Testis (tissue), 3 donors: ENCODE results near the gene CD4. TPM values are rescaled to one million over a fixed set of nuclear protein-coding genes. Genes with fewer than 3 reads are reported as not detected.

Experiments used
- DNase-seq: peaks from one replicate; pipeline ENCODE4 v3.0.0-alpha.2; 2019
- H3K27ac ChIP-seq, 2 donors: fragments of 200-600 bp; sonication (generic); one replicate each; pipeline ENCODE4 v1.5.1; 2019
- H3K27me3 ChIP-seq: fragments of 200-600 bp; sonication (generic); one replicate; pipeline ENCODE4 v1.5.1; 2019
- H3K36me3 ChIP-seq: fragments of 200-600 bp; sonication (generic); one replicate; pipeline ENCODE4 v1.5.1; 2017; ENCODE audit warnings: low read depth; ENCODE audit errors: missing control alignments
- H3K4me1 ChIP-seq: fragments of 200-600 bp; sonication (generic); one replicate; pipeline ENCODE4 v1.5.1; 2019
- H3K4me3 ChIP-seq, 2 donors: fragments of 200-600 bp; sonication (generic); one replicate each; pipeline ENCODE4 v1.5.1; 2017 to 2019
- H3K9me3 ChIP-seq: fragments of 200-600 bp; sonication (generic); one replicate; pipeline ENCODE4 v1.5.1; 2017
- POLR2A ChIP-seq: fragments of 450-650 bp; IDR thresholded peaks from one replicate; pipeline ENCODE4 v1.6.1; 2017; ENCODE audit warnings: antibody characterized with exemption, mild to moderate bottlenecking, moderate library complexity
- WGBS, 2 donors: methylation state at CpG; one replicate each; pipeline ENCODE4 v1.1.5; 2018; 5-methylcytosine and 5-hydroxymethylcytosine counted together
- intact Hi-C: fragments of 100-400 bp; cut with DNase I; formaldehyde crosslinking; loops from one replicate; pipeline ENCODE4 v1.15.1; 2023; ENCODE audit warnings: low total_unique reads
- polyA plus RNA-seq: library from polyadenylated mRNA; stranded (reverse); fragments of 350-450 nt; fragmentation: Illumina TruSeq; extraction: RNeasy Lipid Tissue Mini Kit (QIAGEN cat#74804); gene quantifications from one replicate; pipeline ENCODE4 v1.2.3, GENCODE V29; 2014; ENCODE audit warnings: low read depth, low replicate concordance; ENCODE audit not compliant: insufficient read depth
- total RNA-seq, 2 donors: library from RNA; depleted of rRNA; stranded (reverse); fragments of >200 nt; gene quantifications; one replicate each; pipeline ENCODE4 v1.2.3, GENCODE V29; 2016
- TF ChIP-seq, protein P1 (sequence below), 3 experiments: fragments of 450-650 bp in 2 of 3; fragments of 200-600 bp in 1 of 3; sonication (generic) in 1 of 3; IDR thresholded peaks; one replicate each; pipeline ENCODE4 v1.5.1; 2016 to 2019; ENCODE audit warnings: antibody characterized with exemption in 3 of 3, mild to moderate bottlenecking in 2 of 3, moderate library complexity in 1 of 3

The CD4 gene
- total and polyA plus RNA-seq, 3 donors from 2014 or later: 2.0 to 22.2 (median 4.5) TPM

DNA sequence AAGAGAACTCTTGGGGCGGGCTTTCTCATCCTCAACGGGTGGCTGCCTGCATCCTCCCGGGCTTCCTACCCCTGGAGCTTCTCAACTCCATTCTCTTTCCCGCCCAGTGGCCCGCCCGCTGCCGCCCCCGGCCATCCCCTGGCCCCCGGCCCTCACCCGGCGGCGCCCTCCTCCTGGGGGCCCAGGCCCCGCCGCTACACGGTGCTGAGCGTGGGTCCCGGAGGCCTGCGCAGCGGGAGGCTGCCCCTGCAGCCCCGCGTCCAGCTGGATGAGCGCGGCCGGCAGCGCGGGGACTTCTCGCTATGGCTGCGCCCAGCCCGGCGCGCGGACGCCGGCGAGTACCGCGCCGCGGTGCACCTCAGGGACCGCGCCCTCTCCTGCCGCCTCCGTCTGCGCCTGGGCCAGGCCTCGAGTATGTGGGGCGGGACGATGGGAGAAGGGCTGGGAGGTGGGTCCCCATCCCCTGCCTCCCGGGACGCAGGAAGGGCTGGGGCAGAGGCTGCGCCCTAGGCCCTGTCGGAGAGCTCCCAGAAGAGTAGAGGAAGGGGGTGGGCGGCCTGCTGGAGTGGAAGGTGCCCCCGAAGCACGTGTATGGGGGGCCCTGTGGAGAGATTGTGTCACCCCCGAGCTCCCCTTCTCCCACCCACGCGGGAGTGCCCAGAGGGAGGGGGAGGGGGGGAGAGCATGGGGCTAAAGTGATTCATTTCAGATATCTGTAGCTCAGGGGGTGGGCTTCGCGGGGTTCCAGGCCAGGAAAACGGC lies 15.6 kb upstream of the CD4 start:
- Histone ChIP-seq H3K9me3 (no peaks in the 10 kb centered on the region), H3K27ac (peak overlapping the region; percentile 50 to 66), H3K36me3 (no peaks in the 10 kb centered on the region), H3K4me3 (peak overlapping the region; percentile 37 to 53), H3K4me1 (peaks cover 48% of the 10 kb centered on the region), H3K27me3 (no peaks in the 10 kb centered on the region)
- no peak for DNase-seq
- intact Hi-C loops: loop anchor here (10.0 kb wide), 1 partner anchor 51 kb away; the partner anchor contains the start of genes GPR162 and P3H3
- 29 to 51% methylated on average over 22 to 32 of the region's 60 CpGs for WGBS, 2 donors
- TF ChIP-seq, protein P1, sequence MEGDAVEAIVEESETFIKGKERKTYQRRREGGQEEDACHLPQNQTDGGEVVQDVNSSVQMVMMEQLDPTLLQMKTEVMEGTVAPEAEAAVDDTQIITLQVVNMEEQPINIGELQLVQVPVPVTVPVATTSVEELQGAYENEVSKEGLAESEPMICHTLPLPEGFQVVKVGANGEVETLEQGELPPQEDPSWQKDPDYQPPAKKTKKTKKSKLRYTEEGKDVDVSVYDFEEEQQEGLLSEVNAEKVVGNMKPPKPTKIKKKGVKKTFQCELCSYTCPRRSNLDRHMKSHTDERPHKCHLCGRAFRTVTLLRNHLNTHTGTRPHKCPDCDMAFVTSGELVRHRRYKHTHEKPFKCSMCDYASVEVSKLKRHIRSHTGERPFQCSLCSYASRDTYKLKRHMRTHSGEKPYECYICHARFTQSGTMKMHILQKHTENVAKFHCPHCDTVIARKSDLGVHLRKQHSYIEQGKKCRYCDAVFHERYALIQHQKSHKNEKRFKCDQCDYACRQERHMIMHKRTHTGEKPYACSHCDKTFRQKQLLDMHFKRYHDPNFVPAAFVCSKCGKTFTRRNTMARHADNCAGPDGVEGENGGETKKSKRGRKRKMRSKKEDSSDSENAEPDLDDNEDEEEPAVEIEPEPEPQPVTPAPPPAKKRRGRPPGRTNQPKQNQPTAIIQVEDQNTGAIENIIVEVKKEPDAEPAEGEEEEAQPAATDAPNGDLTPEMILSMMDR (IDR thresholded peaks at IDR 0.05): no peak
- no peak for TF ChIP-seq POLR2A

DNA sequence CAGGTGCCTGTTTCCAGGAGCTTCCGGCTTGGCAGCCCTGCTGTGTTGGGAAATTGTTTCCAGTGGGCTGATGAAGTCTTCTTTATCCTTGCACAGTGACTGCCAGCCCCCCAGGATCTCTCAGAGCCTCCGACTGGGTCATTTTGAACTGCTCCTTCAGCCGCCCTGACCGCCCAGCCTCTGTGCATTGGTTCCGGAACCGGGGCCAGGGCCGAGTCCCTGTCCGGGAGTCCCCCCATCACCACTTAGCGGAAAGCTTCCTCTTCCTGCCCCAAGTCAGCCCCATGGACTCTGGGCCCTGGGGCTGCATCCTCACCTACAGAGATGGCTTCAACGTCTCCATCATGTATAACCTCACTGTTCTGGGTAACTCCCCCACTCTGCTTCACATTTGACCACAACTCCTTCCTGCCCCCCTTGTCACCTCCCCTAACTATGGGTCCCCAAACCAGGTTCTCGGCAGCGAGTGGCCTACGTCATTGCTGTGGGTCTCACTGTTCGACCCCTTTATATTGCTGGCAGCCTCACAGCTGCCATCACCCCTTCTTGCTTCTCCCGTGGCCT lies 14.7 kb upstream of the CD4 start:
- no peaks in the 10 kb centered on the region for H3K27me3 ChIP-seq
- no peak overlapping the region for H3K4me3 ChIP-seq
- H3K27ac ChIP-seq: peak overlapping the region; percentile 50 to 66
- DNase-seq: no peak
- H3K4me1 ChIP-seq: peaks cover 44% of the 10 kb centered on the region
- WGBS, 2 donors: 82 to 85% methylated on average over 15 of the region's 15 CpGs
- TF ChIP-seq POLR2A: no peak
- TF ChIP-seq, protein P1 (IDR thresholded peaks at IDR 0.05): no peak
- no peaks in the 10 kb centered on the region for H3K36me3 ChIP-seq
- no peaks in the 10 kb centered on the region for H3K9me3 ChIP-seq
- intact Hi-C loops: loop anchor here (10.0 kb wide), 1 partner anchor 50 kb away; the partner anchor contains the start of genes GPR162 and P3H3

DNA sequence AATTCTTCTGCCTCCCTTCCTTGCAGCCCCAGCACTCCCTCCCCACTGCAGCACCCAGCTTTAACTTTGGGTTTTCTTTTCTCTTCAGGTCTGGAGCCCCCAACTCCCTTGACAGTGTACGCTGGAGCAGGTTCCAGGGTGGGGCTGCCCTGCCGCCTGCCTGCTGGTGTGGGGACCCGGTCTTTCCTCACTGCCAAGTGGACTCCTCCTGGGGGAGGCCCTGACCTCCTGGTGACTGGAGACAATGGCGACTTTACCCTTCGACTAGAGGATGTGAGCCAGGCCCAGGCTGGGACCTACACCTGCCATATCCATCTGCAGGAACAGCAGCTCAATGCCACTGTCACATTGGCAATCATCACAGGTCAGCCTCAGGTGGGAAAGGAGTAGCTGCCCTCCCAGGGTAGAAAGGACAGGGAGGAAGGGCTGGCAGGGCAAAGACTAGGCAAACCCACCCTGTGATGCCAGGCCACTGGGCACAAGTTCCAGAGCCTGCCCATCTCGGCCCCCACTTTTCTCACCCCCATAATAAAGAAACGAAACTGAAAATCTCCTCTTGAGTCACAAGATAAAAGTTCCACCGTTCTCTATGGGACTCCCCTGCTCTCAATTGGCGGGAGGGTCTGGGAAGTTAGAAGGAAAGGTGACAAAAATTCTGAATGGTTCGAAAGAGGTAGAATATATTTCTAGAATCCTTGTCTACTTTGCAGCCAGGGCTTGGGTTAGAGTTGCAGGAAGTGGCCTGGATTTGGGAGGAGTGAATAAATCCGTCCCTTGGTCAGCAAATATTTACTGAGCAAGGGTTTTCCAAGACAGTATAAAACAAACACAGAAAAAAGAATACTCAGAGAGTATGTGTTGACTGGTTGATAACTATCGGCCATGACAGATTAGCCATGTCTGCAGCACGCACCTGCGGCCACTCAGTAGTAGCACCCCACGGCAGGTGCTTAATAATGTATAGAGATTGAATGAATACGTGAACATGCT lies 13.8 kb upstream of the CD4 start:
- Histone ChIP-seq H3K4me3 (no peak overlapping the region), H3K9me3 (no peaks in the 10 kb centered on the region), H3K27me3 (no peaks in the 10 kb centered on the region), H3K4me1 (peaks cover 37% of the 10 kb centered on the region), H3K27ac (no peak overlapping the region), H3K36me3 (no peaks in the 10 kb centered on the region)
- no peak for DNase-seq
- intact Hi-C loops: loop anchor here (10.0 kb wide), 1 partner anchor 49 kb away; the partner anchor contains the start of genes GPR162 and P3H3
- TF ChIP-seq, protein P1 (IDR thresholded peaks at IDR 0.05): no peak
- TF ChIP-seq POLR2A: no peak
- 82 to 84% methylated on average over 16 of the region's 16 CpGs for WGBS, 2 donors

DNA sequence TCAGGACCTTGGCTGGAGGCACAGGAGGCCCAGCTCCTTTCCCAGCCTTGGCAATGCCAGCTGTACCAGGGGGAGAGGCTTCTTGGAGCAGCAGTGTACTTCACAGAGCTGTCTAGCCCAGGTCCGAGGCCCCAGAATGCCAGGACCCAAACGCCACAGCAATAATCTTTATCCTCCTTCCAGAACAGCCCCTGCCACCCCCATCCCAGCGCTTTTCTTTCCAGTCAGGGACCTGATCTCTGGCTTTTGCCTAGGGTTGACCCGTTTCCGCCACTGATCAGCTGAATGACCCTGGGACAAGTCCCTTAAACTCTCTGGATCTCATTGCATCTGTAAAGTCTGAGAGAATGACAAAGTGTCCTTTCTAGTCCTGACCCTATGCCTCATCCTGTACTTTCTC lies 11.9 kb upstream of the CD4 start:
- intact Hi-C loops: loop anchor here (10.0 kb wide), 1 partner anchor 47 kb away; the partner anchor contains the start of genes GPR162 and P3H3
- peaks cover 22% of the 10 kb centered on the region for H3K4me1 ChIP-seq
- no peak overlapping the region for H3K4me3 ChIP-seq
- DNase-seq: no peak
- H3K9me3 ChIP-seq: no peaks in the 10 kb centered on the region
- H3K36me3 ChIP-seq: no peaks in the 10 kb centered on the region
- peak overlapping the region; percentile 84 to 87 for H3K27ac ChIP-seq
- no peaks in the 10 kb centered on the region for H3K27me3 ChIP-seq
- TF ChIP-seq, protein P1 (IDR thresholded peaks at IDR 0.05): no peak
- no peak for TF ChIP-seq POLR2A
- 78 to 86% methylated on average over 5 of the region's 5 CpGs for WGBS, 2 donors
